HG03097 (cell line): ENCODE data around the gene TOP2B.

ENCODE experiments used
- ATAC-seq: cut with Tn5 transposase; IDR thresholded peaks from one replicate; pipeline ENCODE4 v1.9.1; 2021; ENCODE audit not compliant: unreplicated experiment, low FRiP score

TOP2B gene

DNA sequence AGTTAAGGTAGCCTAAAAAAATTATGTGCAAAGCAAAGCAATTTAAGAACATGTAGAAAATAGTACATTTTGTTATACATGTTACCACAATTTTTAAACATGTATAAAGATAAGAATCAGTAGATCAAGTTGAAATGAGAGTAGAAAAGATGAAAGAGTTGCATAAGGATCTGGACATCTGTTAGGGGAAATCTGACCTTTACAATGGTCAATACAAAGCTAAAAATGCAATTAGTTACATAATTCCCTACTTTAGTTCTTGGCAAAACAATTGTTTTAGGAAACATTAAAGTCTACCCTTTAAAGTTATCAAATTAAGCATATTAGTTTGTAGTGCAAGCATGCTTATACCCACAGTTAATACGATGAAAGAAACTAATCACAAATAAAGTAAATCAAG is 32.7 kb downstream of the TOP2B start:
- ATAC-seq, result no peak

DNA sequence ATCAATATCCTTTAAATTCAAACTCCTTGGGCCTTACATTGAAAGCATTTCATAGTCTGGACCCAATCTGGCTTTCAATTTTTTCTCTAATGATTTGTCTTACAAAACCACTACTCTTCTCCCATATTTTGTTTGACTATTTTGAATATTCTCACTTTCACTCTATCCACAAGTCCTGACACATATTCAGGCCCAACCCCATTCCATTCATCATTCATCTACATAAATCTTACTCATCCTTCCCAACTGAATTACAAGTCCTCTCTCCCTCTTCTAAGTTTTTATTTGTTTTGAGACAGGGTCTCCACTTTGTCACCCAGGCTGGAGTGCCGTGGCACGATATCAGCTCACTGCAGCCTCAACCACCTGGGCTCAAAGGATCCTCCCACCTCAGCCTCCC is 43.6 kb downstream of the TOP2B start:
- ATAC-seq, result no peak

DNA sequence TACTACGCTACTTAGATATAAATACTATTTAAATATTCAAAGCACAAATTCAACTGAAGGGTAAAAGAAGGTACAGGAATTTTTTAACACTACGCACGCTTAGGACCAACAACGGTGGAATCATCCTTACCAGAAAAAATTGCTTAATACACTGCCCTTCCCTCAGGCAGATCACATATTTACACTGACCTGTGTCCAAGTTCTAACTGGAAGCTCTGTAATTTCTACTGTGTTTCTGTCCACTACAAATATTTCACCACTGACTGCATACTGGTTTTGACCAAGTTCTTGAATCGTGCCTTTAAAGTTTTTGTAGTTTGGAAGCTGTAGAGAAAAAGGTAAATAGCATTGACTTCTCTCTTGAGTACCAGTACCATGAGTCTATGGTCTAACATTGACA is 44.2 kb downstream of the TOP2B start:
- ATAC-seq, result no peak

DNA sequence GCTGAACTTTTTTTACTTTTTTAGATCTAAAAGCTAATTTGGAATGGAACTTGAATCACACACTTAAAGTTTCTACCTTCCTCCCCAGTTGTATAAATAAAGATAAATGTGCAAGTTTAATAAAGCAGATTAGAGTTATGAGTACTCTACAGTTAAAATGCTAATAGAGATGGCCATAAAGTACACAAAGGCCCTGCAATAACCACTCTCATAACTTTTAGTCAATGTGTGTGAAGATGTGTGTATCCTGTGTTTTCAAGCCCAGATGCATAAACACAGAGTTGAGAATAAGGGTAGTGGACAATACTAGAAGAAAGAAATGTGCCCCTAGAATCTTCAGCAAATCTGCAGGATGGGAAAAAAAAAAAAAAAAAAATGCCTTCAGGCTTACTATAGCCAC is 45.3 kb downstream of the TOP2B start:
- no peak for ATAC-seq

DNA sequence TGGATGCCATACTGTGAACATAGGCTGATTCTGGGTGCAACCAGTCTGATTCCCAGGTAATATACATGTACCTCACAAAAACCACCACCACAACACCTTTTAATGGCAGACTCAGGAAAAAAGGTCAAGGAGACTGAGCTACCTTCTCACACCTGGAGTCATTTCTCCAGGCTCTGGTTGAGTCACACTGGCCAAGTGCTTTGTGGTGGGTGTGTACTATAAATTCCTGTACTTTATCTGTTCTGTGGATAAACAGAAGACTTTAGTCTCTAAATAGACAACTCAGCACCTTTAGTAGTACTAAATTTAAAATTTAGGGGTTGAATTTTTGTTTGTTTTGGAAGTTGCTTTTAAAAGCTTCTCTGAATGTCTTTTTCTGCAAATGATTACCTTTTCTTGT is 46.7 kb downstream of the TOP2B start:
- ATAC-seq, result no peak

DNA sequence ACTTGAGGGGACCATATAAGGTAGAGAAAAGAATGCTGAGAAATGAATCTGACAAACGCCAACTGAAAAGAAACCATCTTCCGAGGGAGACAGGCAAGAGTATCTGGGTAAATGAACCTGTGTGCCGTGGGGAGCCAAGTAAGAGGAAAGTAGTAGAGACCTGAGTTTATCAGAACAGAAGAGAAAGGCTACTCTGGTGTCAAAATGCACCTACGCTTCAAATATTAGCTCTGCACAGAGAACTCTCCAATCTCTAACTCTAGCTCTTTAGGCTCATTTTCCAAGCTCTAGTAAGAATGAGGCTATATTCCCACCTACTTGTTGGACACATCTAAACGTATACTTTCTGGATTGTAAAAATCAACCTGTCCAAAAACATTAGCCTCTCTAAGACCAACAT is 53.5 kb downstream of the TOP2B start:
- ATAC-seq, result no peak

DNA sequence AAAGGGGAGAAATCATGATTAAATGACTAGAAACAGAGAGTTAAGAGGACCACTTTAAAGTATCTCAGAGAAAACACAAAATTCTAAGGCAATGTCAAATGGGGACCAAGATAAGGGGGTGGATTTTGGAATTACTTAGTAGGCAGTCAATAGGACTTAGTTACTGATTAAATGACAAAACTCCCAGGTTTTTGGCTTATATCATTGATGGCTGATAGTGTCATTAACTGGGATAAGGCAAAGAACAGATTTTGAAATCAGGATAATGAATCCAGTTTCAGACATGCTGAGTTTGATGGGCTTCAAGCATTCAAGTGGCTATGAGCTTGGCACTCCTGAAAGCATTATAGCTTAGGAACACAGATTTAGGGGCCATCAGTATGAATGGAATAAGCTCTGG is 53.9 kb downstream of the TOP2B start:
- no peak for ATAC-seq

DNA sequence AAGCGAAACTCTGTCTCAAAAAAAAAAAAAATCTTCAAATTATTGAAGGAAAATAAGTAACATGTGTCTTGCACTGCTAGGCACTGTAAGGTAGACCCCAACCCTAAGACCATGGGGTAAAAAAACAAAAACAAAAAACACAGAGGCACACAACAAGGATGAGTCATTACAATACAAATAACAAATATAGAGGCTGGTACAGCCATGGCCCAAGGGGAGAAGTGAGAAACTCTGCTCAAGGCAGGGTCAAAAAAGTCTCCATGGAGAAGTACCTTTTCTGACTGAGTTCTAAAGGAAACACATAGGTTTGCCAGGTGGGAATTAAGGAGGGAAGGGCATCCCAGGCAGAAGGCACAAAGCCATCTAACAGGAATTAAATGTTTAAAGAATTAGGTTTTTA is 54.5 kb downstream of the TOP2B start:
- no peak for ATAC-seq

DNA sequence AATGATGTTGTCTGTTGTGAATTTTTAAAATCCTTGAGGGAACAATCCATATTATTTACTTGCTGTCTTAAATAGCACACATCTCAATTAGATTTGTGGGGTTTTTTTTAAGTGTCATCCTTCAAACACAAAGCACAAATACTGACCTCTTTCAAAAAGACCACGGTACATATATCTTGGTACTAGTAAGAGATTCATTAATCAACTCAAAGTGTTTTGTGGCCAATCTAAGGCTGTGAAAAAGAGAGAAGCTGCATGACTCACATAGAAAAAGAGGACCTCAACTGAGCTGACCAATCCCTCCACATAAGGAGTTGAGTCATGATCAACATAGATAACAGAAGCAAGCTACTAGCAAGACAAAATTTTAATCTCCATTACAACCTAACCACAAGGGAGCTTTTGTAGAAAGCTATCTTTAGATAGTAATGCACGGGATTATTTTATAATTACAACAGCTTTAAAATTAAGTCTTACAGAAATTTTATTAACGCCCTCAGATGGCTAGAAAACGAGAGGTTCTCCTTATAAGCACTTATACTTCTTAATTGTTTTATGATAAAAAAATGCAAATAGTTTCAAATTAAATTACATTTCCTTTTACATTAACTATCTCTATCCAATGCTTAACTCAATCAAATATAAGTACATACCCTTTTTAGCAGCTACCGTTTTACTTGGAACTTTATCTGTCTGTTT is 60.5 kb downstream of the TOP2B start:
- ATAC-seq, result no peak

DNA sequence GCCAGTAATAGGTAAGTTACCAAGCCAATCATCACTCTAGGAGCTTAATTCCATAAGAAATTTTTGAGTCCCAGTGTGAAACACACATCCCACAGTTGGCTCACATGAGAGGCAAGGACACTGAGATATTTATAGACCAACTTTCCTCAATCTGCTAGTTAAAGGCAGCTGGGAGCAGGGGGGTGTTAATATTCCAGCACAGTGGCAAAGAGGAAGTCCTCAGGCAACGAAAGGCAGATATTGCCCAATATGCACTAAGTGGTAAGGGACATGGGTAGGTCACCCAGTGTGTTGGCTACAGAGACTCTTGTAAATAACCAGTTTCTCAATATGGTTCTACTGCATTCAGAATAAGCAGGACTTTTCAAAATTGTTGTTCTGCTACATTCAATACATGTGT is 61.0 kb downstream of the TOP2B start:
- ATAC-seq, result no peak

DNA sequence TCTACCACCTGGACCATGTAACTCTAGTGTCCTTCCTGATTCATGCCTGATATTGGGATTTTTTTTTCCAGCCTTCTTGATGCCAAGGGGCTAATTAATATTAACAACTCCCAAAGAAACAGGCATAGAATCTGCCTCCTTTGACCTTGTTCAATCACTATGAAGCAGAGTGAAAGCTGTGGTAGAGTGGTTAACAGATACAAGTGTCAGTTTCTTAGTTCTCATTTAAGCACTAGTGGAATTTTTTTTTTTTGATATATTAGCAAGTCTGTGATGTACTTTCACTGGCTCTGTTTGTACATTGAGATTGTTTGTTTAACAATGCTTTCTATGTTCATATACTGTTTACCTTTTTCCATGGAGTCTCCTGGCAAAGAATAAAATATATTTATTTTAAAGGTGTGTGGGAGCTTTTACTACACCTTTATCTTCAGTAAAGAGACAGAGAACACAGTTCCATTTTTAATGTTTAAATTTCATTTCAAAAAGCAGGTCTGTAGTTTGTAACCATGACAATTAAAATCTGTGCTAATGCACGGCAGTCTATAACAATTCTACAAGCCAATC is 67.1 kb downstream of the TOP2B start:
- ATAC-seq, result no peak

DNA sequence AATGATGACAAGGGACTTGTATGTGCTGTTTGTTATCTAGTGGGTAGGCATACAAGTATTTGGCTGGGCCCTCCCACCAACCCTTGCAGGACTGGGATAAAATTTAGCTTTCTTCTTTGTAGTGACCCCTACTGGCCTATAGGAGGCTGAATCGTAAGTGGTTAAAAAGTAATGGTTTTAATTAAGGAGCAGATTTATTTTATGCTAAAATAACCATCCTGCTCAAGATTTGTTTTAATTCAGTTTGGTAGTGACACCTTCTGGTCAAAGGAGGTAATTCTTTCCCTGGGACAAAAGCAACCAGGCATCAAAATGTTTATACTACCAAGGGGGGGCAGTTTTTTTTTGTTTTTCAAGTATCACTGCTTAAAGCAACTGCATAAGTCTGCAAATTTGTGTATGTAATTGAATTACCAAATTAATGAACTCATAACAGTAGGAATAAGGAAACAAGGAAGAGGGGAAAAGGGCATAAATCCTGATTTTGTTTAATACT is 70.7 kb downstream of the TOP2B start:
- no peak for ATAC-seq

DNA sequence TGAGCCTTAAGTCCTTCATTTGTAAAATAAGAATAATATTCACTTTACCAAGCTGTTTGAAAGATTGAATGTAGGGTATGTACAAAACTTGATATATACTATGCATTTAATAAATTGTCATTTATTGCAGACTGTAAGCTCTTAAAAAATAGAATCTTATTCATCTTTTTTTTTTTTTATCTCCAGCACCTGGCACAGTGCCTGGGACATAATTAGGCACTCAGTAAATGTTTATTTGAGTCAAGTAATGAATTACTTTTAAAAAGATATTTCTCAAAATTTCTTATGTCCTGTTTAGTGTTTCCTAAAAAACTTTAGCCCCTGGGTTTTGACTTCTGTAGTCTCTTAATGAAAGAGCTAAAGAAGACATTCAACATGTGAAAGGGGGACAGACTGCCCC is 71.7 kb downstream of the TOP2B start:
- no peak for ATAC-seq

DNA sequence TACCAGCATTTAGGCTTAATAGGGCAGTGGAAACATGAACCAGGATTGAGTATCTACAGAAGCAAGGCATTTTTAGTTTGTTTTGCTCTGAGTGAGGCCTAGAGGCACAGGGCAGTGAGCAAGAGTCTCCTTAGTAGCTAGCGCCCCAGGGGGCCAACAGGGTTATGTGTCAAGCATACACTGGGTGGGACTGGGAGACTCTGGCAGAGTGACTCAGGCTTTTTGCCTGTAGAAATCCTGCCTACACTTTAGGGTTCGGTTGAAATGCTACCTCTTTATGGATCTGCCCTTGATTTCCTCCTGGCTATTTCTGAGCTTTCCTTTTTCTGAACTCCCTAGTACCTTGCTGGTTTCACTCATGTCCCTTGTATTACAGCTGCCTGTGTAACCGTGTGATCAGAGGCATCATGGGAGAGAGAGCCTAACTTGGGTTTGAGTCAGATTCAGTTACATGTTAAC is 72.2 kb downstream of the TOP2B start:
- ATAC-seq, result no peak

DNA sequence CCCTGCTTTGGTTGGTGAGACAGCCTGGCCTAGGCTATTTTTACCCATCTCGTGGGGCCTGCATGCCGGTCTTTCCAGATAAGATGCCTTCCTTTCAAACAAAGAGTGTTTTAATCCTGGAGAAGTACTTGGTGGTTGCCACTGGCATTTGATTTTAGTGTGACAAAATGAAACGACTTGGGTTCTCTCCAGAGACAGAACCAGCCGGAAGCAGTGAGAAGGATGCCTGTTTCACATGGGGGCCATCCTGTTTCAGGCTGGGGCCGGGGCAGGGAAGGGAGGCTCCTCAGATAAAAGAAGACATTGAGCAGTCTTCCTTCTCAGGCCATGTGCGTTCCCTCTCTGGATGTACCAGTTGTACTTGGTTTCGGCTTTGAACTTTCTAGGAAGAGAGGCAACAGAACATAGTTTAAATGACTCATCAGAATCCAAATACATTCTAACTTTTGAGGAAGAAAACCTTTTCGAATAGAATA is 74.9 kb downstream of the TOP2B start:
- no peak for ATAC-seq

DNA sequence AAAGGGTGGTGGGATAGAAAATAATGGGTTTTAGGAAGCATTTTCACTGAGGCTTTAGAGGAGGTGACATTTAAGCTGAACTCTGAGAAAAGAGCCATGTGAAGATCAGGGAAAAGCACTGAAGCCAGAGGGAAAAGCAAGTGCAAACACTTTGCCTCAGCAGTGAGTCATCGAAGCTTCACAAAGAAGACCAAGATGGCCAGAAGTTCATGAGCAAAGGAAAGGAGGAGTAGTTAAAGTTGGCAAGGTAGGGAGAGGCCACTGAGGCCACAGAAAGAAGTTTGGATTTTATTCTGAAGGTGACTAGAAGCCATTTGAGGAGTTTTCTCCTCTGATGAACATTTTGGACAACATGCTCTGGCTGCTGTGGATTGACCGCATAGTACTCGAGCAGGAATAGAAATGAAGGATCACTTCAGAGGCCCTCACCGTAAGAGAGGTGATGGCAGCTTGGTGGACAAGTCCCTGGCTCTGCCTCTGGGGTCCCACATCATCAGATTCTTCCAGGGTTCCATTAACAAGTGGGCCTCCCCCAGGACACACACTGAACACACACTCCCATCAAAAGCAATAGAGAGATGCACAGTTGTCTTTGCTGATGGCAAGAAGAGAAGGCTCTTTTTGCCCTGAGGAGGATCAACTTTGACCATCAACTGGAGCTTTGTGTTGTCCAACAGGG is 75.5 kb downstream of the TOP2B start:
- ATAC-seq, result no peak

DNA sequence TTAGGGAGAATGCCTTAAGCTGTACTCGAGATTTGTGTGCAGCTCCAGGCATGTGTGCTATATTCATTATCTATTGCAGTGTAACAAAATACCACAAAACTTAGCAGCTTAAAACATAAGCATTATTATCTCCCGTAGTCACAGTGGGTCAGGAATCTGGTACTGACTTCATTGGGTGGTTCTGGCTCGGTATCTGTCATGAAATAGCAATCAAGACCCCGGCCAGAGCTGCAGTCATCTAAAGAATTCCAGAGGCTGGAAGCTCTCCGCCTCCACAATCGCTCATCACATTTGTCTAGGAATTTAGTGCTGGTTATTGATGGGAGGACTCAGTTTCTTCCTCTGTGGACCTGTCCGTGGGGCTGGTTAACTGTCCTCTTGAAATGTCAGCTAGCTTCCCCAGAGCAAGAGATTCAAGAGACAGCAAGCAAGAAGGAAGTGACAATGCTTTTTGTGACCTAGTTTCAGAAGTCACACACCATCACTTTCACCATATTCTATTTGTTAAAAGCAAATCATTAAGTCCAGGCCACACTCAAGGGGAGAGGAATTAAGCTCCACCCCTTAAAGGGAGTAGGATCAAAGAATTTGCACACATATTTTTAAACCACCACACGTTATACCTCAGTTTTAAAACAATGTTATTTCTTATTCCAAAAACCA is 76.1 kb downstream of the TOP2B start:
- no peak for ATAC-seq

DNA sequence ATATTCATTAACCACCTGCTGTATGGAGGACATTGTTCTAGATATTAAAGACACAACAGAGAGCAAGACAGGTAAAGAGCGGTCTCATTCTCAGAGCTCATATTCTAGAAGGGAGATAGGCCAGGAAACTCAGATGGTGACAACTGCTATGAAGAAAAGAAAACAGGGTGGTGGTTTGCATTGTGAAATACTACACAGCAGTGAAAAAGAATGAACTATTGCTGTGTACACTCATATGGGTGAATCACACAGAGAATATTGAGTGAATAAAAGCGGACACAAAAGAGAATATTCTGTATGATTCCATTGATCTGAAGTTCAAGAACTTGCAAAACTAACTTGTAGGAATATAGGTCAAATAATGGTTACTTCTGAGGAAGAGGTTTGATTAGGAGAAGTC is 76.7 kb downstream of the TOP2B start:
- ATAC-seq, result no peak

DNA sequence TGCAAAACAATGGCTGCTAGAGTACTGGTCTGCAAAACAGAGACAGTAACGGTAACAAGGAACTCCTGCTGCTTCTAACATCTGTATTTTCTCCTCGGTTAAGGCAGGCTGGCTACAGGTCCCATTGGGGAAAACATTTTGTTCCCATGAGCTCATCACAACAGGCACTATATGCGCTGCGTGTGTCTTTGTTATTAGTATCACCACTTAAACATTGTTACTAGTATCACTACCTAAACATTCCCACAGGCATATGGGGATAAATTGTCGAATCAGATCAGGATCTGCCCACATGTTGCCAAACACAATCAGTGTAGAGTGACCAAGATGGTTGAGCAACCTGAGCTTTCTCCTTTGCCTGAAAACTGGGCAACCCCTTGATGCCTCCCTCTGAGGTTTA is 77.2 kb downstream of the TOP2B start:
- ATAC-seq, result no peak

DNA sequence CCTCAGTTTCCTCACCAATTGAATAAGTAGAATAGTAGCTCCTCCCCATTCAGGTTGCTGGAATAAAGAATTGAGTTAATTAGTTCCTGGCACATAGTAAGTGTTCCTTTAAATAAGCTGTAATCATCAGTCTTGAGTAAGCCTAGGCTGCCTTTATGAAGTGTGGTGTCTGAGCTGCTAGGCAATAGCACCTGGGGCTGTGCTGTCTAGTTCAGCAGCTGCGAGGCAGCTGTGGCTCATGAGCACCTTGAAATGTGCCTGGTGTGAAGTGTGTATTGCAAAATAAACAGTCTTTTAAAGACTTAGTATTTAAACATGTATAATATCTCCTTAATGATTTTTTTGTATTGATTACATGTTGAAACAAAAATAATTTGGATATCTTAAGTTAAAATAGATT is 77.6 kb downstream of the TOP2B start:
- no peak for ATAC-seq

DNA sequence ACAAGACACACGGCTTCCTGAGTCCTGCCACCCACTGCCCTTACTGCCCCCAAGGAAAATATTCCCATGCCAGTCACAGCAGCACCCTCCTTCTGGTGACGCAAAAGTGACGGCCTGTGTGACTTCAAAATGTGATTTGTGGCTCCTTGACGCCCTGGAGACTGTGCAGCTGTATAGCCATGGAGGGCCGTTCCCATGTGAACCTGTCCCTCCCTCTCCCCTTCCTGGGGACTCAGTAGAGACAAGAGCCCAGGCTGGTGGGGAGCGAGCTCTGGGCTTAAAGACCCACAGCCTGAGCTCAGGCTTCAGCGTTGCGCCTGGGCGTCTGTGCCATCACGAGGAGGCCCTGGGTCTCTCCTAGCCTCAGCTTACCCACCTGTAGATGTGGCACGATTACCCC is 78.2 kb downstream of the TOP2B start:
- no peak for ATAC-seq
